Endothelial cell of umbilical vein (primary cell): Measurements from ENCODE around the gene BTAF1. TPM values are rescaled to one million over a fixed set of nuclear protein-coding genes. Genes with fewer than 3 reads are reported as not detected.

Experiments
- BruUV-seq: library from RNA; stranded (reverse); fragments of 400-500 nt; replicated peaks from 2 replicates; lab custom pipeline; 2021; lab: Mats Ljungman, UMichigan
- CTCF ChIA-PET: fragments of 300-600, 350-600 bp; sonication (Branson Sonifier 250); formaldehyde crosslinking; loops from one replicate; lab custom pipeline; 2021; ENCODE audit warnings: antibody characterized with exemption, inconsistent platforms; lab: Charles Lee
- POLR2A ChIA-PET: fragments of 300-600, 350-600 bp; sonication (Branson Sonifier 250); formaldehyde crosslinking; loops from one replicate; lab custom pipeline; 2021; ENCODE audit warnings: antibody characterized with exemption, inconsistent platforms; lab: Charles Lee
- DNase-seq: peaks from one replicate; pipeline ENCODE4 v3.0.0-alpha.2; 2011; ENCODE audit warnings: low read depth, low spot score
- FAIRE-seq: peaks from 2 replicates; lab custom pipeline; 2011; peaks lifted over from hg19 to GRCh38; lab: Jason Lieb, UNC
- H2AFZ ChIP-seq: 2 replicates; pipeline ENCODE4 v1.6.0; 2012; ENCODE audit warnings: low read depth, low read length, control low read depth, inconsistent platforms
- H3K27ac ChIP-seq: 2 replicates; pipeline ENCODE4 v1.5.1; 2011; ENCODE audit warnings: low read depth, mild to moderate bottlenecking, control low read depth, low read length, moderate library complexity; ENCODE audit not compliant: insufficient read depth
- H3K27me3 ChIP-seq, 2 experiments: 2 replicates each; pipeline versions ENCODE4 v1.6.0 to v1.6.1; 2011; ENCODE audit warnings: low read length in 2 of 2, mixed read lengths in 1 of 2; ENCODE audit not compliant: control insufficient read depth in 2 of 2, insufficient read depth in 2 of 2
- H3K36me3 ChIP-seq, 2 experiments: 2 replicates in 1 of 2; 3 replicates in 1 of 2; pipeline ENCODE4 v1.5.1; 2011; ENCODE audit warnings: low read length in 2 of 2, mild to moderate bottlenecking in 1 of 2, moderate library complexity in 1 of 2; ENCODE audit not compliant: control insufficient read depth in 2 of 2, insufficient read depth in 2 of 2; ENCODE audit errors: extremely low read depth in 1 of 2
- H3K4me1 ChIP-seq: 3 replicates; pipeline ENCODE4 v1.5.1; 2011; ENCODE audit warnings: mild to moderate bottlenecking, low read length; ENCODE audit not compliant: control insufficient read depth, insufficient read depth; ENCODE audit errors: extremely low read depth
- H3K4me2 ChIP-seq: 2 replicates; pipeline ENCODE4 v1.6.1; 2011; ENCODE audit warnings: low read length, control low read depth, mixed read lengths; ENCODE audit not compliant: insufficient read depth
- H3K4me3 ChIP-seq, 3 experiments: fragments of 200-600 bp in 1 of 3; sonication (generic), shearing (Covaris generic) in 1 of 3; replicated peaks in 1 of 3; 2 replicates each; pipeline ENCODE4 v1.5.1; 2011 to 2016; ENCODE audit warnings: control low read depth in 3 of 3, low read length in 3 of 3, mild to moderate bottlenecking in 2 of 3, inconsistent platforms in 1 of 3, low read depth in 1 of 3, moderate library complexity in 1 of 3; ENCODE audit not compliant: insufficient read depth in 1 of 3
- H3K79me2 ChIP-seq: 2 replicates; pipeline ENCODE4 v1.6.0; 2012; ENCODE audit warnings: low read length, inconsistent platforms; ENCODE audit not compliant: control insufficient read depth, insufficient read depth
- H3K9ac ChIP-seq: replicated peaks from 2 replicates; pipeline ENCODE3; 2011; ENCODE audit warnings: low read length, control low read depth; ENCODE audit not compliant: insufficient read depth; ENCODE audit errors: extremely low read depth
- H3K9me1 ChIP-seq: replicated peaks from 3 replicates; pipeline ENCODE4 v1.6.0; 2011; ENCODE audit warnings: mild to moderate bottlenecking, low read length; ENCODE audit not compliant: control insufficient read depth, insufficient read depth; ENCODE audit errors: extremely low read depth
- H3K9me3 ChIP-seq: replicated peaks from 2 replicates; pipeline ENCODE4 v1.5.1; 2012; ENCODE audit warnings: low read length, inconsistent platforms; ENCODE audit not compliant: control insufficient read depth, insufficient read depth
- H4K20me1 ChIP-seq: replicated peaks from 2 replicates; pipeline ENCODE3; 2011; ENCODE audit warnings: mild to moderate bottlenecking, low read length; ENCODE audit not compliant: control insufficient read depth, insufficient read depth; ENCODE audit errors: extremely low read depth
- CTCF ChIP-seq, 2 donors: IDR thresholded peaks; 1 replicate in 1 of 2; 2 replicates in 1 of 2; pipeline ENCODE4 v1.5.1; 2011; ENCODE audit warnings: low read length in 2 of 2, mild to moderate bottlenecking in 2 of 2, moderate library complexity in 2 of 2, control low read depth in 1 of 2, inconsistent platforms in 1 of 2, low read depth in 1 of 2; ENCODE audit not compliant: insufficient read depth in 1 of 2; ENCODE audit errors: extremely low read depth in 1 of 2
- EZH2 ChIP-seq: IDR thresholded peaks from 2 replicates; pipeline ENCODE4 v1.6.1; 2012; ENCODE audit warnings: borderline replicate concordance, low read depth, mild to moderate bottlenecking, moderate library complexity, low read length, inconsistent platforms; ENCODE audit not compliant: severe bottlenecking
- FOS ChIP-seq: IDR thresholded peaks from 2 replicates; pipeline ENCODE4 v1.6.1; 2011; ENCODE audit warnings: mild to moderate bottlenecking, low read length, moderate library complexity, borderline replicate concordance; ENCODE audit not compliant: insufficient read depth
- GATA2 ChIP-seq: IDR thresholded peaks from 2 replicates; pipeline ENCODE4 v1.7.0; 2011; ENCODE audit warnings: low read depth, mild to moderate bottlenecking, moderate library complexity, mixed read lengths, low read length; ENCODE audit not compliant: insufficient read length, insufficient read depth
- JUN ChIP-seq: IDR thresholded peaks from 2 replicates; pipeline ENCODE4 v1.6.1; 2011; ENCODE audit warnings: borderline replicate concordance, low read depth; ENCODE audit not compliant: insufficient read length, insufficient read depth
- MAX ChIP-seq: IDR thresholded peaks from 2 replicates; pipeline ENCODE4 v1.6.1; 2011; ENCODE audit not compliant: insufficient read depth, insufficient read length
- MYC ChIP-seq: IDR thresholded peaks from one replicate; pipeline ENCODE4 v1.6.1; 2011; ENCODE audit warnings: mild to moderate bottlenecking, low read depth, low read length
- POLR2A ChIP-seq: IDR thresholded peaks from 2 replicates; pipeline ENCODE4 v1.6.1; 2012; ENCODE audit warnings: low read depth, mild to moderate bottlenecking, control low read depth, low read length
- POLR2AphosphoS5 ChIP-seq: IDR thresholded peaks from 2 replicates; pipeline ENCODE4 v1.6.1; 2012; ENCODE audit warnings: low read depth, mild to moderate bottlenecking, control low read depth, low read length, moderate library complexity; ENCODE audit not compliant: insufficient read depth
- dilution Hi-C: fragments of 300-500 bp; cut with MboI; formaldehyde crosslinking; loops from one replicate; pipeline ENCODE4 v1.15.0; 2019; ENCODE audit warnings: low sequenced_read_pairs; ENCODE audit not compliant: extremely low pct_ligation_motif_present
- intact Hi-C: fragments of 100-400 bp; cut with micrococcal nuclease; formaldehyde crosslinking; loops from one replicate; pipeline ENCODE4 v1.10.0; 2022
- polyA plus RNA-seq, 4 experiments: library from polyadenylated mRNA; depleted of rRNA in 3 of 4; stranded (reverse) in 3 of 4; unstranded in 1 of 4; fragments of >200 nt; gene quantifications; 2 replicates each; pipeline versions ENCODE4 v1.2.1 to v1.2.3, GENCODE V29; 2011 to 2012; ENCODE audit warnings: missing spikeins in 1 of 4
- total RNA-seq: library from RNA; stranded (reverse); gene quantifications from 2 replicates; pipeline ENCODE4 v1.2.3, GENCODE V29; 2021

Gene BTAF1
- total and polyA plus RNA-seq, 2 donors (not counting 3 experiments of a cell fraction or from before 2014, with no cell fraction given): 9.9 to 23.1 TPM

GRCh38 chr10:91910467-91910866 lies 13.1 kb upstream of the BTAF1 start:
- no peak overlapping the region for H3K4me3 ChIP-seq
- dilution Hi-C loops (no loop called here), intact Hi-C loops (loop anchor here (5.0 kb wide), 2 partner anchors 358 to 418 kb away; no protein-coding TSS in a partner anchor)
- CTCF ChIA-PET: interaction anchor here (1.0 to 4.1 kb wide), 3 partner anchors 54 to 267 kb away, joined by 3 to 29 read pairs (median 24); no protein-coding TSS in a partner anchor
- no peaks in the 10 kb centered on the region for H3K36me3 ChIP-seq
- H4K20me1 ChIP-seq: no peaks in the 10 kb centered on the region
- no peak overlapping the region for H3K9ac ChIP-seq
- no peaks in the 10 kb centered on the region for H3K9me3 ChIP-seq
- peaks cover 3 to 7% of the 10 kb centered on the region in 2 experiments for H3K27me3 ChIP-seq
- no peaks in the 10 kb centered on the region for H3K79me2 ChIP-seq
- H3K9me1 ChIP-seq: no peaks in the 10 kb centered on the region
- no TSS peak for BruUV-seq
- peaks cover 12% of the 10 kb centered on the region for H3K4me1 ChIP-seq
- POLR2A ChIA-PET: no interaction called here
- no peak for TF ChIP-seq MAX
- TF ChIP-seq CTCF (IDR thresholded peaks at IDR 0.05; ENCODE audit: extremely low read depth in 1 of 2, insufficient read depth in 1 of 2, low read depth in 1 of 2, low read length in 2 of 2): no peak
- no peak for TF ChIP-seq POLR2A
- no peak for TF ChIP-seq FOS
- no peak for TF ChIP-seq POLR2AphosphoS5
- TF ChIP-seq EZH2: no peak
- TF ChIP-seq JUN: no peak
- no peak for TF ChIP-seq GATA2
- no peak for TF ChIP-seq MYC
- H3K27ac ChIP-seq: no peak overlapping the region
- DNase-seq: no peak
- FAIRE-seq: no peak
- no peak overlapping the region for H3K4me2 ChIP-seq
- H2AFZ ChIP-seq: no peak overlapping the region
